Erythroblast (primary cell): ENCODE data around the gene DIPK1C.

Experiments
- GATA1 ChIP-seq: IDR thresholded peaks from 2 replicates; pipeline ENCODE4 v1.6.1; 2011; ENCODE audit warnings: low read depth, mild to moderate bottlenecking, control low read depth, low read length, moderate library complexity
- POLR2A ChIP-seq: IDR thresholded peaks from 2 replicates; pipeline ENCODE4 v1.6.1; 2011; ENCODE audit warnings: mild to moderate bottlenecking, low read length

GRCh38 chr18:74425161-74425560 is 31.9 kb downstream of the DIPK1C start:
- TF ChIP-seq POLR2A, result no peak
- TF ChIP-seq GATA1, result no peak
